ENCODE results near the gene UMPS. TPM values are rescaled to one million over a fixed set of nuclear protein-coding genes. Genes with fewer than 3 reads are reported as not detected.
A peak's percentile ranks its signal among the peaks of the same experiment; 100 is the strongest.

UMPS gene
- total and polyA plus RNA-seq, 2 experiments from 2014 or later = 44.1 to 48.8 TPM

DNA sequence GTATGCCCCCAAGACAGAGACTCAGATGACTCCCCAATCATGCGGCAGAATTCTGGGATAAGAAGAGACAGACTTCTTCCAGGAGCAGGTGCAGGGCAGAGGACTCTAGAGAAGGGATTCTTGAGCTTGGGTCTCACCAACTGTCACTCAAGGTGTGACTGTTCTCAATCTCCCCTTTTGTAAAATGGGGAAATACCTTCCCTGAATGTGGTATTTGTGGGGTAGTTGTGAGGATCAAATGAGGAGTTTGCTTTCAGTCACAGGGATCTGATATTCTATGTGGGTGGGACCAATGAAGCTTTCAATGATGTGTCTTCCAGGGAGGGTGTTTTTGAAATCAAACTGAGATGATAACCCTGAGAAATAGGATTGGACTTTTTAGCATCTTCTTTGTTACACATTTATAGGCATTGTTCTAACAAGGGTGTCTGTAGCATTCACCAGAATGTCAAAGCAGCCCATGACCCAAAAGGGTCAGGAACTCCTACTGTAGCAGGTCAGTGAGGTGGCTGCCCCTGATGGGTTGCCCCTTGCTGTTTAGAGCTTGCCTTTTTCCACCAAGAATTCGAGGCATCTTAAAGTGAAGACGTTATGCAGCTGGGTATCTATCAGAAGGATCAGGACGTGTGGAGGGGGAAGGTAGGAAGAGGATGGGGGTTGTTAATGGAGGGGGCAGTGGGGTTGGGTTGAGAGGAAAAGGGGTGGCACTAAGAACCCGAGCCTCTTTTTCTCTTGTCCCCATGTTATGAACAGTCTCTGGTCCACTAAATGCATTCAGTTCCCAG, 28.8 kb downstream of the UMPS start:
- H3K27ac Mint-ChIP-seq = no peak overlapping the region
- peaks cover 16% of the 10 kb centered on the region for H3K36me3 Mint-ChIP-seq (ENCODE audit: low read depth)
- peaks cover 12% of the 10 kb centered on the region; the same call in 1 of the 2 replicates for H3F3A ChIP-seq (replicated peaks; ENCODE audit: low read depth)
- H3K27me3 ChIP-seq (ENCODE audit: insufficient read depth) = no peaks in the 10 kb centered on the region
- peaks cover 8% of the 10 kb centered on the region; the same call in 1 of the 2 replicates for H3K9me2 ChIP-seq (ENCODE audit: insufficient read depth)
- no peak overlapping the region; the same call in 1 of the 2 replicates for H3K4me2 ChIP-seq
- H3K27me3 Mint-ChIP-seq (ENCODE audit: insufficient read depth, low read depth, poor library complexity) = peaks cover 10% of the 10 kb centered on the region
- peaks cover 18% of the 10 kb centered on the region for H3K4me1 ChIP-seq (ENCODE audit: insufficient read depth)
- H3K36me3 ChIP-seq (ENCODE audit: insufficient read depth) = 0 out of 2 replicates have a peak, but pooled peaks cover 7% of the 10 kb centered on the region
- H3K4me1 Mint-ChIP-seq = peaks cover 46% of the 10 kb centered on the region
- ATAC-seq (no peak), DNase-seq (ENCODE audit: low spot score) (peak; percentile 10)
- no peaks in the 10 kb centered on the region; the same call in 2 of the 3 replicates for H3K9me3 Mint-ChIP-seq
- TF ChIP-seq EZH2phosphoT487 (IDR thresholded peaks at IDR 0.05; ENCODE audit: unreplicated experiment) = no peak
- H3K79me2 ChIP-seq (replicated peaks; ENCODE audit: insufficient read depth) = no peaks in the 10 kb centered on the region
- peak overlapping the region; percentile 82; the same call in 1 of the 2 replicates for H3K27ac ChIP-seq (ENCODE audit: low read depth)
- no peak overlapping the region for H2AFZ ChIP-seq
- no peaks in the 10 kb centered on the region for H4K20me1 ChIP-seq (replicated peaks; ENCODE audit: insufficient read depth)
- no peak overlapping the region for H3K4me3 ChIP-seq
- H3K4me3 Mint-ChIP-seq = no peak overlapping the region

- Mint-ChIP-seq H3K27ac (no peak overlapping the region; the same call in 1 of the 2 replicates), H3K4me3 (no peak overlapping the region), H3K9me3 (no peaks in the 10 kb centered on the region; the same call in 2 of the 3 replicates), H3K27me3 (ENCODE audit: insufficient read depth, low read depth, poor library complexity) (peaks cover 10% of the 10 kb centered on the region), H3K4me1 (peaks cover 42% of the 10 kb centered on the region), H3K36me3 (ENCODE audit: low read depth) (peaks cover 24% of the 10 kb centered on the region)
- Histone ChIP-seq H3K4me2 (no peak overlapping the region), H3K36me3 (ENCODE audit: insufficient read depth) (0 out of 2 replicates have a peak, but pooled peaks cover 7% of the 10 kb centered on the region), H3K4me1 (ENCODE audit: insufficient read depth) (peaks cover 18% of the 10 kb centered on the region), H3K9me2 (ENCODE audit: insufficient read depth) (peaks cover 8% of the 10 kb centered on the region; the same call in 1 of the 2 replicates), H4K20me1 (replicated peaks; ENCODE audit: insufficient read depth) (no peaks in the 10 kb centered on the region), H3K27me3 (ENCODE audit: insufficient read depth) (no peaks in the 10 kb centered on the region), H3F3A (replicated peaks; ENCODE audit: low read depth) (peaks cover 15% of the 10 kb centered on the region; the same call in 1 of the 2 replicates), H2AFZ (no peak overlapping the region), H3K27ac (ENCODE audit: low read depth) (no peak overlapping the region), H3K79me2 (replicated peaks; ENCODE audit: insufficient read depth) (no peaks in the 10 kb centered on the region), H3K4me3 (no peak overlapping the region)
- ATAC-seq = no peak
- no peak for DNase-seq (ENCODE audit: low spot score)
- no peak for TF ChIP-seq EZH2 (IDR thresholded peaks at IDR 0.05; ENCODE audit: low read depth, unreplicated experiment)
- no peak for TF ChIP-seq CREB1 (CRISPR knock-in tag; IDR thresholded peaks at IDR 0.05; ENCODE audit: low read depth)
- TF ChIP-seq, protein P1, sequence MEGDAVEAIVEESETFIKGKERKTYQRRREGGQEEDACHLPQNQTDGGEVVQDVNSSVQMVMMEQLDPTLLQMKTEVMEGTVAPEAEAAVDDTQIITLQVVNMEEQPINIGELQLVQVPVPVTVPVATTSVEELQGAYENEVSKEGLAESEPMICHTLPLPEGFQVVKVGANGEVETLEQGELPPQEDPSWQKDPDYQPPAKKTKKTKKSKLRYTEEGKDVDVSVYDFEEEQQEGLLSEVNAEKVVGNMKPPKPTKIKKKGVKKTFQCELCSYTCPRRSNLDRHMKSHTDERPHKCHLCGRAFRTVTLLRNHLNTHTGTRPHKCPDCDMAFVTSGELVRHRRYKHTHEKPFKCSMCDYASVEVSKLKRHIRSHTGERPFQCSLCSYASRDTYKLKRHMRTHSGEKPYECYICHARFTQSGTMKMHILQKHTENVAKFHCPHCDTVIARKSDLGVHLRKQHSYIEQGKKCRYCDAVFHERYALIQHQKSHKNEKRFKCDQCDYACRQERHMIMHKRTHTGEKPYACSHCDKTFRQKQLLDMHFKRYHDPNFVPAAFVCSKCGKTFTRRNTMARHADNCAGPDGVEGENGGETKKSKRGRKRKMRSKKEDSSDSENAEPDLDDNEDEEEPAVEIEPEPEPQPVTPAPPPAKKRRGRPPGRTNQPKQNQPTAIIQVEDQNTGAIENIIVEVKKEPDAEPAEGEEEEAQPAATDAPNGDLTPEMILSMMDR (conservative IDR thresholded peaks at IDR 0.05; ENCODE audit: low read depth in 2 of 2) = no peak
- TF ChIP-seq EZH2phosphoT487 (IDR thresholded peaks at IDR 0.05; ENCODE audit: unreplicated experiment) = no peak
- TF ChIP-seq, protein P2, sequence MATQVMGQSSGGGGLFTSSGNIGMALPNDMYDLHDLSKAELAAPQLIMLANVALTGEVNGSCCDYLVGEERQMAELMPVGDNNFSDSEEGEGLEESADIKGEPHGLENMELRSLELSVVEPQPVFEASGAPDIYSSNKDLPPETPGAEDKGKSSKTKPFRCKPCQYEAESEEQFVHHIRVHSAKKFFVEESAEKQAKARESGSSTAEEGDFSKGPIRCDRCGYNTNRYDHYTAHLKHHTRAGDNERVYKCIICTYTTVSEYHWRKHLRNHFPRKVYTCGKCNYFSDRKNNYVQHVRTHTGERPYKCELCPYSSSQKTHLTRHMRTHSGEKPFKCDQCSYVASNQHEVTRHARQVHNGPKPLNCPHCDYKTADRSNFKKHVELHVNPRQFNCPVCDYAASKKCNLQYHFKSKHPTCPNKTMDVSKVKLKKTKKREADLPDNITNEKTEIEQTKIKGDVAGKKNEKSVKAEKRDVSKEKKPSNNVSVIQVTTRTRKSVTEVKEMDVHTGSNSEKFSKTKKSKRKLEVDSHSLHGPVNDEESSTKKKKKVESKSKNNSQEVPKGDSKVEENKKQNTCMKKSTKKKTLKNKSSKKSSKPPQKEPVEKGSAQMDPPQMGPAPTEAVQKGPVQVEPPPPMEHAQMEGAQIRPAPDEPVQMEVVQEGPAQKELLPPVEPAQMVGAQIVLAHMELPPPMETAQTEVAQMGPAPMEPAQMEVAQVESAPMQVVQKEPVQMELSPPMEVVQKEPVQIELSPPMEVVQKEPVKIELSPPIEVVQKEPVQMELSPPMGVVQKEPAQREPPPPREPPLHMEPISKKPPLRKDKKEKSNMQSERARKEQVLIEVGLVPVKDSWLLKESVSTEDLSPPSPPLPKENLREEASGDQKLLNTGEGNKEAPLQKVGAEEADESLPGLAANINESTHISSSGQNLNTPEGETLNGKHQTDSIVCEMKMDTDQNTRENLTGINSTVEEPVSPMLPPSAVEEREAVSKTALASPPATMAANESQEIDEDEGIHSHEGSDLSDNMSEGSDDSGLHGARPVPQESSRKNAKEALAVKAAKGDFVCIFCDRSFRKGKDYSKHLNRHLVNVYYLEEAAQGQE (IDR thresholded peaks at IDR 0.05; ENCODE audit: unreplicated experiment) = no peak
- TF ChIP-seq ETS1 (IDR thresholded peaks at IDR 0.05) = no peak
- no peak for TF ChIP-seq POLR2AphosphoS5 (IDR thresholded peaks at IDR 0.05; ENCODE audit: low read depth)
- TF ChIP-seq ZNF114 (CRISPR knock-in tag; IDR thresholded peaks at IDR 0.05) = no peak
- no peak for TF ChIP-seq ZNF331 (CRISPR knock-in tag; IDR thresholded peaks at IDR 0.05; ENCODE audit: low read depth)
- TF ChIP-seq NANOG (IDR thresholded peaks at IDR 0.05; ENCODE audit: borderline replicate concordance) = no peak
- TF ChIP-seq STAT1 (IDR thresholded peaks at IDR 0.05; ENCODE audit: unreplicated experiment) = no peak
Observed at GRCh38 chr3:124759666-124760401, 29.6 kb downstream of the UMPS start.

Measured in GM23338 (cell line).